ENCODE data around the gene TRAF1.

Gene TRAF1

GRCh38 chr9:120874226-120875194, 52.1 kb downstream of the TRAF1 start:
- Mint-ChIP-seq H3K9me3 (no peaks in the 10 kb centered on the region), H3K36me3 (ENCODE audit: low read depth) (peaks cover 70% of the 10 kb centered on the region), H3K27ac (peak overlapping the region; percentile 77), H3K4me1 (ENCODE audit: low read depth) (peaks cover 68% of the 10 kb centered on the region), H3K27me3 (ENCODE audit: low read depth) (no peaks in the 10 kb centered on the region), H3K4me3 (peak overlapping the region; percentile 90)
- DNase-seq (ENCODE audit: low spot score), result no peak

- Mint-ChIP-seq H3K4me3 (peak overlapping the region; percentile 90), H3K27ac (peak overlapping the region; percentile 77), H3K27me3 (ENCODE audit: low read depth) (no peaks in the 10 kb centered on the region), H3K4me1 (ENCODE audit: low read depth) (peaks cover 62% of the 10 kb centered on the region), H3K36me3 (ENCODE audit: low read depth) (peaks cover 73% of the 10 kb centered on the region), H3K9me3 (no peaks in the 10 kb centered on the region)
- no peak for DNase-seq (ENCODE audit: low spot score)
These were observed 53.1 kb downstream of the TRAF1 start for GRCh38 chr9:120873512-120873911.

GRCh38 chr9:120872791-120873502, 53.6 kb downstream of the TRAF1 start:
- Mint-ChIP-seq H3K27me3 (ENCODE audit: low read depth) (no peaks in the 10 kb centered on the region), H3K4me3 (peak overlapping the region; percentile 90), H3K36me3 (ENCODE audit: low read depth) (peaks cover 76% of the 10 kb centered on the region), H3K4me1 (ENCODE audit: low read depth) (peaks cover 60% of the 10 kb centered on the region), H3K9me3 (no peaks in the 10 kb centered on the region), H3K27ac (peak overlapping the region; percentile 77)
- DNase-seq (ENCODE audit: low spot score), result no peak

- Mint-ChIP-seq H3K27ac (peak overlapping the region; percentile 62), H3K36me3 (ENCODE audit: low read depth) (peaks cover 82% of the 10 kb centered on the region), H3K9me3 (no peaks in the 10 kb centered on the region), H3K4me1 (ENCODE audit: low read depth) (peaks cover 49% of the 10 kb centered on the region), H3K4me3 (no peak overlapping the region), H3K27me3 (ENCODE audit: low read depth) (no peaks in the 10 kb centered on the region)
- DNase-seq (ENCODE audit: low spot score), result no peak
These were observed 56.4 kb downstream of the TRAF1 start for GRCh38 chr9:120870206-120870605.

GRCh38 chr9:120869726-120870125, 56.9 kb downstream of the TRAF1 start:
- H3K36me3 Mint-ChIP-seq (ENCODE audit: low read depth), result peaks cover 80% of the 10 kb centered on the region
- peak overlapping the region; percentile 84 for H3K4me3 Mint-ChIP-seq
- no peaks in the 10 kb centered on the region for H3K9me3 Mint-ChIP-seq
- H3K27ac Mint-ChIP-seq, result peak overlapping the region; percentile 62
- DNase-seq (ENCODE audit: low spot score), result no peak
- no peaks in the 10 kb centered on the region for H3K27me3 Mint-ChIP-seq (ENCODE audit: low read depth)
- peaks cover 45% of the 10 kb centered on the region for H3K4me1 Mint-ChIP-seq (ENCODE audit: low read depth)

- Mint-ChIP-seq H3K9me3 (no peaks in the 10 kb centered on the region), H3K27me3 (ENCODE audit: low read depth) (no peaks in the 10 kb centered on the region), H3K27ac (peak overlapping the region; percentile 93), H3K4me1 (ENCODE audit: low read depth) (peaks cover 41% of the 10 kb centered on the region), H3K4me3 (peak overlapping the region; percentile 84), H3K36me3 (ENCODE audit: low read depth) (peaks cover 78% of the 10 kb centered on the region)
- DNase-seq (ENCODE audit: low spot score), result no peak
These were observed 57.3 kb downstream of the TRAF1 start for GRCh38 chr9:120869360-120869687.

GRCh38 chr9:120868676-120869359, 57.8 kb downstream of the TRAF1 start:
- Mint-ChIP-seq H3K4me1 (ENCODE audit: low read depth) (peaks cover 36% of the 10 kb centered on the region), H3K27me3 (ENCODE audit: low read depth) (no peaks in the 10 kb centered on the region), H3K36me3 (ENCODE audit: low read depth) (peaks cover 78% of the 10 kb centered on the region), H3K27ac (peak overlapping the region; percentile 93), H3K4me3 (peak overlapping the region; percentile 84), H3K9me3 (no peaks in the 10 kb centered on the region)
- peak; percentile 91 for DNase-seq (ENCODE audit: low spot score)

- H3K27me3 Mint-ChIP-seq (ENCODE audit: low read depth), result no peaks in the 10 kb centered on the region
- DNase-seq (ENCODE audit: low spot score), result no peak
- H3K36me3 Mint-ChIP-seq (ENCODE audit: low read depth), result peaks cover 77% of the 10 kb centered on the region
- no peaks in the 10 kb centered on the region for H3K9me3 Mint-ChIP-seq
- peaks cover 31% of the 10 kb centered on the region for H3K4me1 Mint-ChIP-seq (ENCODE audit: low read depth)
- H3K27ac Mint-ChIP-seq, result peak overlapping the region; percentile 64
- peak overlapping the region; percentile 69 for H3K4me3 Mint-ChIP-seq
These were observed 58.3 kb downstream of the TRAF1 start for GRCh38 chr9:120868339-120868675.

- Mint-ChIP-seq H3K36me3 (ENCODE audit: low read depth) (peaks cover 77% of the 10 kb centered on the region), H3K27ac (peak overlapping the region; percentile 64), H3K9me3 (no peaks in the 10 kb centered on the region), H3K27me3 (ENCODE audit: low read depth) (no peaks in the 10 kb centered on the region), H3K4me3 (peak overlapping the region; percentile 69), H3K4me1 (ENCODE audit: low read depth) (peaks cover 26% of the 10 kb centered on the region)
- no peak for DNase-seq (ENCODE audit: low spot score)
These were observed 58.8 kb downstream of the TRAF1 start for GRCh38 chr9:120867676-120868338.

- Mint-ChIP-seq H3K4me1 (ENCODE audit: low read depth) (peaks cover 18% of the 10 kb centered on the region), H3K27ac (peak overlapping the region; percentile 2), H3K36me3 (ENCODE audit: low read depth) (peaks cover 76% of the 10 kb centered on the region), H3K9me3 (no peaks in the 10 kb centered on the region), H3K27me3 (ENCODE audit: low read depth) (no peaks in the 10 kb centered on the region), H3K4me3 (no peak overlapping the region)
- no peak for DNase-seq (ENCODE audit: low spot score)
These were observed 59.9 kb downstream of the TRAF1 start for GRCh38 chr9:120866651-120867050.

GRCh38 chr9:120865809-120866208, 60.8 kb downstream of the TRAF1 start:
- H3K36me3 Mint-ChIP-seq (ENCODE audit: low read depth), result peaks cover 75% of the 10 kb centered on the region
- DNase-seq (ENCODE audit: low spot score), result no peak
- no peak overlapping the region for H3K27ac Mint-ChIP-seq
- H3K4me1 Mint-ChIP-seq (ENCODE audit: low read depth), result peaks cover 16% of the 10 kb centered on the region
- H3K27me3 Mint-ChIP-seq (ENCODE audit: low read depth), result no peaks in the 10 kb centered on the region
- H3K4me3 Mint-ChIP-seq, result no peak overlapping the region
- H3K9me3 Mint-ChIP-seq, result no peaks in the 10 kb centered on the region

GRCh38 chr9:120865176-120865575, 61.4 kb downstream of the TRAF1 start:
- Mint-ChIP-seq H3K27me3 (ENCODE audit: low read depth) (no peaks in the 10 kb centered on the region), H3K27ac (no peak overlapping the region), H3K4me1 (ENCODE audit: low read depth) (peaks cover 13% of the 10 kb centered on the region), H3K4me3 (no peak overlapping the region), H3K36me3 (ENCODE audit: low read depth) (peaks cover 77% of the 10 kb centered on the region), H3K9me3 (no peaks in the 10 kb centered on the region)
- no peak for DNase-seq (ENCODE audit: low spot score)

- no peak for DNase-seq (ENCODE audit: low spot score)
These were observed 61.9 kb downstream of the TRAF1 start for GRCh38 chr9:120864719-120865118.

More at GRCh38 chr9:120864719-120865118, 61.9 kb downstream of the TRAF1 start:
- Mint-ChIP-seq H3K4me3 (no peak overlapping the region), H3K9me3 (no peaks in the 10 kb centered on the region), H3K27ac (no peak overlapping the region), H3K36me3 (ENCODE audit: low read depth) (peaks cover 80% of the 10 kb centered on the region), H3K4me1 (ENCODE audit: low read depth) (peaks cover 10% of the 10 kb centered on the region), H3K27me3 (ENCODE audit: low read depth) (no peaks in the 10 kb centered on the region)
